GM19351 (cell line): ENCODE measurements around the gene UNC45A.

Experiments
- ATAC-seq: cut with Tn5 transposase; IDR thresholded peaks from one replicate; pipeline ENCODE4 v1.9.1; 2021; ENCODE audit warnings: mild to moderate bottlenecking, moderate library complexity; ENCODE audit not compliant: unreplicated experiment

Gene UNC45A

DNA sequence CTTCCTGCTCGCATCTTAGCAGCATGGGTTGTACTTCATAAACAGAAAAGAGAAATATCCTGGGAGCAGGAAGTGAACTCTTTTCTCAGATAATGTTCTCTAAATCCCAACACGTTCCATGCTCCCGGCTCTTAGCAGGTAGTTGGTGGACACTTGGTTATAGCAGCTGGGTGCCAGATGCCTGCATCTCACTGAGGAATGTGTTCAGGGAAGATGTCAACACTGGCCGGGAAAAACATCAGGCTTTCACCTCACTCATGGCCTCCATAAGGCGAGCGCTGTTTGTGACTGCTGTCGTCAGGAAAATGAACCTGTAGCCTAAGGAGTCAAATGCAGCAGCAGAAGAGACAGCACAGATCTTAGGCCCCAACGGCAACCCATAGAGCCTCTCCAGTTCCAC is 63.7 kb downstream of the UNC45A start:
- no peak for ATAC-seq

DNA sequence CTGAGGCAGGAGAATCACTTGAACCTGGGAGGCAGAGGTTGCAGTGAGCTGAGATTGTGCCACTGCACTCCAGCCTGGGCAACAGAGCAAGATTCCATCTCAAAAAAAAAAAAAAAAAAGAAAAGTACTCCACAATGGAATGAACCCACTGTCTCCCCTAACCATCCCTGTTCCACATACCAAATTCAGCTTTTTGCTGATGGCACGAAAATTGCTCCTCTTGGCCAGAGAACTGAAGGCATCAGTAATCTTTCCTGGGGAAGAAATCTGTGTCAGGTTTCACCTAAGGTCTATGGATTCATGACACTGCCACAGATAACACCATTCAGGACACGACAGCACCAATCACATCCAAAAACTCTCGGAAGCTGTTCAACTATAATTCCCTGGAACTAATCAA is 66.1 kb downstream of the UNC45A start:
- no peak for ATAC-seq
